ENCODE data around the gene ISYNA1. TPM values are rescaled to one million over a fixed set of nuclear protein-coding genes. Genes with fewer than 3 reads are reported as not detected.
A peak's percentile ranks its signal among the peaks of the same experiment; 100 is the strongest.

Gene ISYNA1
- total RNA-seq, 1 donor from 2014 or later = 153 TPM

- H3K4me3 Mint-ChIP-seq (ENCODE audit: unreplicated experiment) = no peak overlapping the region
- H3K9me3 ChIP-seq (ENCODE audit: insufficient read depth, low read depth, low read length) = no peaks in the 10 kb centered on the region
- no peaks in the 10 kb centered on the region for H3K36me3 Mint-ChIP-seq (ENCODE audit: low read depth, unreplicated experiment)
- H3K79me2 ChIP-seq (ENCODE audit: insufficient read depth, low read length) = peaks cover 45% of the 10 kb centered on the region
- peak overlapping the region; percentile 72 for H3K27ac ChIP-seq (ENCODE audit: low read depth, low read length)
- H4K20me1 ChIP-seq (ENCODE audit: insufficient read depth, low read length) = peaks cover 33% of the 10 kb centered on the region
- peaks cover 5% of the 10 kb centered on the region for H3K4me1 Mint-ChIP-seq (ENCODE audit: low read depth, unreplicated experiment)
- no peaks in the 10 kb centered on the region for H3K36me3 ChIP-seq (ENCODE audit: insufficient read depth, low read length)
- FAIRE-seq (no peak), DNase-seq (ENCODE audit: low read depth) (no peak)
- TF ChIP-seq EZH2 (IDR thresholded peaks at IDR 0.05; ENCODE audit: insufficient read depth, low read length) (no peak), CTCF (IDR thresholded peaks at IDR 0.05; ENCODE audit: insufficient read depth, low read depth, low read length) (no peak)
- peak overlapping the region; percentile 75 for H3K9ac ChIP-seq (ENCODE audit: low read length)
- H3K4me2 ChIP-seq (ENCODE audit: low read length) = peak overlapping the region; percentile 84
- H3K9me3 Mint-ChIP-seq (ENCODE audit: unreplicated experiment) = no peaks in the 10 kb centered on the region
- no peaks in the 10 kb centered on the region for H3K27me3 Mint-ChIP-seq (ENCODE audit: low read depth, unreplicated experiment)
- H3K27ac Mint-ChIP-seq (ENCODE audit: unreplicated experiment) = peak overlapping the region; percentile 78
- H3K4me1 ChIP-seq (ENCODE audit: insufficient read depth, low read length) = peaks cover 45% of the 10 kb centered on the region
- no peak overlapping the region for H2AFZ ChIP-seq (ENCODE audit: low read depth, low read length)
- no peaks in the 10 kb centered on the region for H3K27me3 ChIP-seq (ENCODE audit: insufficient read depth, low read length)
- no peak overlapping the region for H3K4me3 ChIP-seq (ENCODE audit: insufficient read depth, low read depth, low read length)
Observed at GRCh38 chr19:18429717-18430416, 8.1 kb downstream of the ISYNA1 start.

- no peak overlapping the region for H3K27ac Mint-ChIP-seq (ENCODE audit: unreplicated experiment)
- no peaks in the 10 kb centered on the region for H3K9me3 Mint-ChIP-seq (ENCODE audit: unreplicated experiment)
- Histone ChIP-seq H3K4me2 (ENCODE audit: low read length) (peak overlapping the region; percentile 84), H2AFZ (ENCODE audit: low read depth, low read length) (no peak overlapping the region), H3K36me3 (ENCODE audit: insufficient read depth, low read length) (no peaks in the 10 kb centered on the region), H3K79me2 (ENCODE audit: insufficient read depth, low read length) (peaks cover 45% of the 10 kb centered on the region), H3K4me3 (ENCODE audit: insufficient read depth, low read depth, low read length) (peak overlapping the region; percentile 39), H4K20me1 (ENCODE audit: insufficient read depth, low read length) (peaks cover 37% of the 10 kb centered on the region), H3K27ac (ENCODE audit: low read depth, low read length) (peak overlapping the region; percentile 72), H3K27me3 (ENCODE audit: insufficient read depth, low read length) (no peaks in the 10 kb centered on the region), H3K9ac (ENCODE audit: low read length) (peak overlapping the region; percentile 75), H3K9me3 (ENCODE audit: insufficient read depth, low read depth, low read length) (no peaks in the 10 kb centered on the region), H3K4me1 (ENCODE audit: insufficient read depth, low read length) (peaks cover 43% of the 10 kb centered on the region)
- FAIRE-seq (no peak), DNase-seq (ENCODE audit: low read depth) (peak; percentile 63)
- H3K4me3 Mint-ChIP-seq (ENCODE audit: unreplicated experiment) = no peak overlapping the region
- H3K27me3 Mint-ChIP-seq (ENCODE audit: low read depth, unreplicated experiment) = no peaks in the 10 kb centered on the region
- H3K36me3 Mint-ChIP-seq (ENCODE audit: low read depth, unreplicated experiment) = no peaks in the 10 kb centered on the region
- peaks cover 5% of the 10 kb centered on the region for H3K4me1 Mint-ChIP-seq (ENCODE audit: low read depth, unreplicated experiment)
- TF ChIP-seq EZH2 (IDR thresholded peaks at IDR 0.05; ENCODE audit: insufficient read depth, low read length) (no peak), CTCF (IDR thresholded peaks at IDR 0.05; ENCODE audit: insufficient read depth, low read depth, low read length) (no peak)
Observed at GRCh38 chr19:18428787-18429674, 8.9 kb downstream of the ISYNA1 start.

Data from astrocyte (in vitro differentiated cells and primary cell).